HepG2 (cell line): Measurements from ENCODE around the gene TMEM129. TPM values are rescaled to one million over a fixed set of nuclear protein-coding genes. Genes with fewer than 3 reads are reported as not detected.
A peak's percentile ranks its signal among the peaks of the same experiment; 100 is the strongest.

Experiments used
- ADNP ChIP-seq: sonication (generic); formaldehyde crosslinking; IDR thresholded peaks from 2 replicates; pipeline ENCODE4 v1.4.0; 2020; ENCODE audit warnings: missing genetic modification reagents
- BRCA1 ChIP-seq: sonication (generic); formaldehyde crosslinking; IDR thresholded peaks from 2 replicates; pipeline ENCODE4 v1.4.0; 2020; ENCODE audit warnings: missing genetic modification reagents
- E2F2 ChIP-seq: sonication (generic); formaldehyde crosslinking; IDR thresholded peaks from 2 replicates; pipeline ENCODE4 v1.4.0; 2020; ENCODE audit warnings: missing genetic modification reagents, borderline replicate concordance
- HBP1 ChIP-seq: IDR thresholded peaks from 2 replicates; pipeline ENCODE4 v1.6.1; 2016; ENCODE audit warnings: low read depth, control low read depth
- SMAD3 ChIP-seq: sonication (generic); formaldehyde crosslinking; IDR thresholded peaks from 2 replicates; pipeline ENCODE4 v1.4.0; 2020; ENCODE audit warnings: missing genetic modification reagents
- TOE1 ChIP-seq: sonication (generic); formaldehyde crosslinking; IDR thresholded peaks from 2 replicates; pipeline ENCODE4 v1.4.0; 2020; ENCODE audit warnings: mild to moderate bottlenecking, missing genetic modification reagents
- YEATS2 ChIP-seq: sonication (generic); formaldehyde crosslinking; IDR thresholded peaks from 2 replicates; pipeline ENCODE4 v1.4.0; 2020; ENCODE audit warnings: missing genetic modification reagents, borderline replicate concordance
- ZBTB37 ChIP-seq: sonication (generic); formaldehyde crosslinking; IDR thresholded peaks from 2 replicates; pipeline ENCODE4 v1.4.0; 2020; ENCODE audit warnings: mild to moderate bottlenecking, missing genetic modification reagents
- ZNF3 ChIP-seq: IDR thresholded peaks from 2 replicates; pipeline ENCODE4 v1.7.0; 2017; ENCODE audit warnings: inconsistent platforms
- ZNF691 ChIP-seq: sonication (generic); formaldehyde crosslinking; IDR thresholded peaks from 2 replicates; pipeline ENCODE4 v1.4.0; 2020; ENCODE audit warnings: missing genetic modification reagents, low read depth, mild to moderate bottlenecking, borderline replicate concordance
- ZNF772 ChIP-seq: sonication (generic); formaldehyde crosslinking; IDR thresholded peaks from 2 replicates; pipeline ENCODE4 v1.5.0; 2020; ENCODE audit warnings: mild to moderate bottlenecking, missing genetic modification reagents
- ZNF816 ChIP-seq: sonication (generic); formaldehyde crosslinking; IDR thresholded peaks from 2 replicates; pipeline ENCODE4 v1.8.0; 2022; ENCODE audit warnings: missing genetic modification reagents, mild to moderate bottlenecking, borderline replicate concordance
- ZNF850 ChIP-seq: sonication (generic); formaldehyde crosslinking; conservative IDR thresholded peaks from 2 replicates; pipeline ENCODE4 v1.9.0; 2021; ENCODE audit warnings: mild to moderate bottlenecking, missing genetic modification reagents
- ZXDC ChIP-seq: sonication (generic); formaldehyde crosslinking; IDR thresholded peaks from 2 replicates; pipeline ENCODE4 v1.5.0; 2020; ENCODE audit warnings: mild to moderate bottlenecking, missing genetic modification reagents
- polyA plus RNA-seq, 8 experiments: library from polyadenylated mRNA; depleted of rRNA in 3 of 8; stranded (reverse) in 7 of 8; unstranded in 1 of 8; fragments of >200 nt; fragmentation: Illumina TruSeq in 4 of 8; extraction: Trizol in 4 of 8; gene quantifications; 2 replicates each; pipeline versions ENCODE4 v1.2.1 to v1.2.3, GENCODE V29; 2011 to 2016; ENCODE audit warnings: low read depth in 4 of 8, missing spikeins in 1 of 8, mixed read lengths in 1 of 8; ENCODE audit not compliant: insufficient read depth in 1 of 8
- total RNA-seq, 5 experiments: library from RNA; depleted of rRNA; stranded (reverse); fragments of >200 nt; fragmentation: Illumina TruSeq; extraction: Trizol; gene quantifications; 2 replicates each; pipeline ENCODE4 v1.2.3, GENCODE V29; 2016; ENCODE audit warnings: low read depth in 1 of 5
- TF ChIP-seq, protein P1 (sequence below): sonication (generic); formaldehyde crosslinking; IDR thresholded peaks from 2 replicates; pipeline ENCODE4 v1.4.0; 2020; ENCODE audit warnings: mild to moderate bottlenecking, missing genetic modification reagents
- TF ChIP-seq, protein P2 (sequence below): sonication (generic); formaldehyde crosslinking; IDR thresholded peaks from 2 replicates; pipeline ENCODE4 v1.5.0; 2020; ENCODE audit warnings: missing genetic modification reagents
- TF ChIP-seq, protein P3 (sequence below): sonication (generic); formaldehyde crosslinking; IDR thresholded peaks from 2 replicates; pipeline ENCODE4 v1.4.0; 2020; ENCODE audit warnings: mild to moderate bottlenecking, missing genetic modification reagents

Gene TMEM129
- total and polyA plus RNA-seq, 2 of the 13 experiments (the other 11 are each of a cell fraction or from before 2014, with no cell fraction given) = 19.0 to 25.8 TPM

- peak; percentile 74; the same call in 1 of the 2 replicates for TF ChIP-seq SMAD3 (CRISPR knock-in tag)
- 0 out of 2 replicates have a peak, but pooled peaks have one; percentile 9 for TF ChIP-seq HBP1 (CRISPR knock-in tag)
- no peak for TF ChIP-seq ZNF3
- TF ChIP-seq ZBTB37 (CRISPR knock-in tag) = no peak
- TF ChIP-seq, protein P1, sequence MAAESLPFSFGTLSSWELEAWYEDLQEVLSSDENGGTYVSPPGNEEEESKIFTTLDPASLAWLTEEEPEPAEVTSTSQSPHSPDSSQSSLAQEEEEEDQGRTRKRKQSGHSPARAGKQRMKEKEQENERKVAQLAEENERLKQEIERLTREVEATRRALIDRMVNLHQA (CRISPR knock-in tag) = no peak
- TF ChIP-seq, protein P2, sequence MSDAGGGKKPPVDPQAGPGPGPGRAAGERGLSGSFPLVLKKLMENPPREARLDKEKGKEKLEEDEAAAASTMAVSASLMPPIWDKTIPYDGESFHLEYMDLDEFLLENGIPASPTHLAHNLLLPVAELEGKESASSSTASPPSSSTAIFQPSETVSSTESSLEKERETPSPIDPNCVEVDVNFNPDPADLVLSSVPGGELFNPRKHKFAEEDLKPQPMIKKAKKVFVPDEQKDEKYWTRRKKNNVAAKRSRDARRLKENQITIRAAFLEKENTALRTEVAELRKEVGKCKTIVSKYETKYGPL = peak; percentile 93
- peak; percentile 93; the same call in 1 of the 2 replicates for TF ChIP-seq BRCA1
- TF ChIP-seq E2F2 (CRISPR knock-in tag) = peak; percentile 100
- peak; percentile 84 for TF ChIP-seq ZXDC (CRISPR knock-in tag)
- TF ChIP-seq, protein P3, sequence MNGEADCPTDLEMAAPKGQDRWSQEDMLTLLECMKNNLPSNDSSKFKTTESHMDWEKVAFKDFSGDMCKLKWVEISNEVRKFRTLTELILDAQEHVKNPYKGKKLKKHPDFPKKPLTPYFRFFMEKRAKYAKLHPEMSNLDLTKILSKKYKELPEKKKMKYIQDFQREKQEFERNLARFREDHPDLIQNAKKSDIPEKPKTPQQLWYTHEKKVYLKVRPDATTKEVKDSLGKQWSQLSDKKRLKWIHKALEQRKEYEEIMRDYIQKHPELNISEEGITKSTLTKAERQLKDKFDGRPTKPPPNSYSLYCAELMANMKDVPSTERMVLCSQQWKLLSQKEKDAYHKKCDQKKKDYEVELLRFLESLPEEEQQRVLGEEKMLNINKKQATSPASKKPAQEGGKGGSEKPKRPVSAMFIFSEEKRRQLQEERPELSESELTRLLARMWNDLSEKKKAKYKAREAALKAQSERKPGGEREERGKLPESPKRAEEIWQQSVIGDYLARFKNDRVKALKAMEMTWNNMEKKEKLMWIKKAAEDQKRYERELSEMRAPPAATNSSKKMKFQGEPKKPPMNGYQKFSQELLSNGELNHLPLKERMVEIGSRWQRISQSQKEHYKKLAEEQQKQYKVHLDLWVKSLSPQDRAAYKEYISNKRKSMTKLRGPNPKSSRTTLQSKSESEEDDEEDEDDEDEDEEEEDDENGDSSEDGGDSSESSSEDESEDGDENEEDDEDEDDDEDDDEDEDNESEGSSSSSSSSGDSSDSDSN (CRISPR knock-in tag) = peak; percentile 19; the same call in 1 of the 2 replicates
- peak; percentile 97 for TF ChIP-seq TOE1 (CRISPR knock-in tag)
- TF ChIP-seq YEATS2 (CRISPR knock-in tag) = peak; percentile 95
- peak; percentile 97; the same call in 1 of the 2 replicates for TF ChIP-seq ZNF816 (CRISPR knock-in tag)
- 0 out of 2 replicates have a peak, but pooled peaks have one; percentile 68 for TF ChIP-seq ZNF850
- no peak for TF ChIP-seq ADNP
- peak; percentile 99 for TF ChIP-seq ZNF772 (CRISPR knock-in tag)
- TF ChIP-seq ZNF691 = peak; percentile 93; the same call in 1 of the 2 replicates
Measured at GRCh38 chr4:1712216-1713002, 8.7 kb downstream of the TMEM129 start, which contains the start of gene SLBP (continued).
